ENCODE measurements around the gene CAMK4.

DNA sequence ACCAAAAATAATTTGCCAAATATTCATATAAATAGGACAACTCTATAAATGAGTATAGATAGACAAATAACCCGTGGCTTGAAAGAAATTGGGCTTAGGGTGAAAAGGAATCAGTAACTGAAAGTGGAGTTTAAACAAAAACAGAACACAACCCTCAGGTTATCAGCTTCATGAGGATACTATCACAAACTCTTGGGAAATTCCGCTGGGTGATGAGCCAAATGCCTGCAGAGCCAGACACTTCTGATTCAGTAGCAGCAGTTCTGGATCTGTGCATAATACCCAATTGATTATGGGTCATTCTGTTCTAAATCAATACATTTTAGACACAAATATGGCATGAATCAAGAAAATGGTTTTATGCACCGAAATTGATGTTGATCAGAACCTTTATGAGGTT is 72.4 kb downstream of the CAMK4 start:
- TF ChIP-seq CHD2 (IDR thresholded peaks at IDR 0.05; ENCODE audit: low read length) (no peak), FOSL1 (IDR thresholded peaks at IDR 0.05; ENCODE audit: insufficient read depth, low read depth, low read length) (no peak), ZNF274 (IDR thresholded peaks at IDR 0.05; ENCODE audit: borderline replicate concordance, extremely low read depth, low read length) (no peak), EZH2 (IDR thresholded peaks at IDR 0.05; ENCODE audit: low read depth, low read length, severe bottlenecking) (no peak)
- TF ChIP-seq, protein P1, sequence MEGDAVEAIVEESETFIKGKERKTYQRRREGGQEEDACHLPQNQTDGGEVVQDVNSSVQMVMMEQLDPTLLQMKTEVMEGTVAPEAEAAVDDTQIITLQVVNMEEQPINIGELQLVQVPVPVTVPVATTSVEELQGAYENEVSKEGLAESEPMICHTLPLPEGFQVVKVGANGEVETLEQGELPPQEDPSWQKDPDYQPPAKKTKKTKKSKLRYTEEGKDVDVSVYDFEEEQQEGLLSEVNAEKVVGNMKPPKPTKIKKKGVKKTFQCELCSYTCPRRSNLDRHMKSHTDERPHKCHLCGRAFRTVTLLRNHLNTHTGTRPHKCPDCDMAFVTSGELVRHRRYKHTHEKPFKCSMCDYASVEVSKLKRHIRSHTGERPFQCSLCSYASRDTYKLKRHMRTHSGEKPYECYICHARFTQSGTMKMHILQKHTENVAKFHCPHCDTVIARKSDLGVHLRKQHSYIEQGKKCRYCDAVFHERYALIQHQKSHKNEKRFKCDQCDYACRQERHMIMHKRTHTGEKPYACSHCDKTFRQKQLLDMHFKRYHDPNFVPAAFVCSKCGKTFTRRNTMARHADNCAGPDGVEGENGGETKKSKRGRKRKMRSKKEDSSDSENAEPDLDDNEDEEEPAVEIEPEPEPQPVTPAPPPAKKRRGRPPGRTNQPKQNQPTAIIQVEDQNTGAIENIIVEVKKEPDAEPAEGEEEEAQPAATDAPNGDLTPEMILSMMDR (IDR thresholded peaks at IDR 0.05; ENCODE audit: control extremely low read depth in 1 of 3, insufficient read depth in 1 of 3, low read depth in 1 of 3, low read length in 3 of 3): no peak
- TF ChIP-seq, protein P2, sequence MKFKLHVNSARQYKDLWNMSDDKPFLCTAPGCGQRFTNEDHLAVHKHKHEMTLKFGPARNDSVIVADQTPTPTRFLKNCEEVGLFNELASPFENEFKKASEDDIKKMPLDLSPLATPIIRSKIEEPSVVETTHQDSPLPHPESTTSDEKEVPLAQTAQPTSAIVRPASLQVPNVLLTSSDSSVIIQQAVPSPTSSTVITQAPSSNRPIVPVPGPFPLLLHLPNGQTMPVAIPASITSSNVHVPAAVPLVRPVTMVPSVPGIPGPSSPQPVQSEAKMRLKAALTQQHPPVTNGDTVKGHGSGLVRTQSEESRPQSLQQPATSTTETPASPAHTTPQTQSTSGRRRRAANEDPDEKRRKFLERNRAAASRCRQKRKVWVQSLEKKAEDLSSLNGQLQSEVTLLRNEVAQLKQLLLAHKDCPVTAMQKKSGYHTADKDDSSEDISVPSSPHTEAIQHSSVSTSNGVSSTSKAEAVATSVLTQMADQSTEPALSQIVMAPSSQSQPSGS (IDR thresholded peaks at IDR 0.05; ENCODE audit: low read length): no peak

Data from H1 (cell line).